ENCODE measurements around the gene ADAMTS14.
"Not testable (repeated sequence)": the region's sequence is repeated elsewhere in the genome, so short reads cannot be mapped to it uniquely, and the experiment has no call there.

Gene ADAMTS14

DNA sequence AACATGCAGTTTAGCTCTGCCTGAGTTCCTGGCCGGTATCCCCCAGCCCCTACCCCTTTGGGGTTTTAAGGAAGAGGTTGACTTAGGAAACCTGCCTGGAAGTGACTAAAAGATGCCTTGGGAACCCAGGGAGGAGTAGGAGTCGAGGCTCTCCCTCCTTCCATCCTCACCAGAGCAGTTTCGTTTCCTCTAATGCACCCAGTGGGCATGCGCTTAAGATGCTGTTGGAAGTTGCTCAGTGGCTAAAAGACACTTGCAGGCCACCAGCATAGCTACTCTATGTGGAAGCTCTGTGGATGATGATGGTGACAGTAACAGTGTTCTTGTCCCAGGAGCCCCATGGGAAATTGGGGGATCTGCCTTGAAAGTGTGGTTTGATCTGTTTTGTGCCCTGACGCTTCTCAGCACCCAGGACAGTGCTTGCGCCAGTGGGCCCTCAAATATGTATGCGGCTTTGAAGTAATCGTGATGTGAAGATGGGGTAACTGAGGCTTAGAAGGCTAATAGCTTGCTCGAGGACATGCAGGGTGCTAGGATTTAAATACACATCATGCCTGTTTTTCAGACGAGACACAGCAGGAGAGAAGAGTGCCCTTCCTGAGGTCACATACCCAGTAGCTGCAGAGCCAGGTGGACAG lies 80.8 kb downstream of the ADAMTS14 start:
- no peak for DNase-seq

DNA sequence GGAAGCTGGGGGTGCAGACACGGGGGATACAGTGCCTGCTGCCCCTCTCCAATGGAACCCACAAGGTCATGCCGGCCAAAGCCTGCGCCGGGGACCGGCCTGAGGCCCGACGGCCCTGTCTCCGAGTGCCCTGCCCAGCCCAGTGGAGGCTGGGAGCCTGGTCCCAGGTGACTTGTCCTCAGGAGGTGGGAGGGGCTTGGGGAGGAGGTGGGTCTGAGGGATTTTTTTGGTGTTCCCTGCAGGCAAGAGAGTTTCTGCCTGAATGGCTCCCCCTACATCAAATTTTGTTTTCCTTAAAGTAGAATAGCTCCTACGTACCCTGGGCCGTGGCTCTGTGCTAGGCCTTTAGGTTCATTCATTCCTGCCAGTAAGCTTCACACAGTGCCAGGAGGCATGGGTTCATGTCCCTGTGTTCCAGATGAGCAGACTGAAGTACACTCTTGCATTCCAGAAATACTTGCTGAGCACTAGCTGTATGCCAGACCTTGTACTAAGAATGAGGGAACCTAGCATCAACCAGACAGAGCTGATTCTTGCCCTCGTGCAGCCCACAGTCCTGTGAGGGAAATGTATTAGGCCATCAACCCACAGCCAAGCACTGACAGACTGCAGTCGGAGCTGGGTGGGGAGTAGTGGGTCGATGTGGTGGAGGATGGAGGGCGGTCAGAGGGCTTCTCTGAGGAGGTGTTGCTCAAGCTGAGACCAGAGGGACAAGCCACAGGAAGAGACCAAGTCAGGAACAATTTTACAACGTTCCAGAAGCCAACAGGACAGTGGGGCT lies 81.7 kb downstream of the ADAMTS14 start:
- DNase-seq = no peak

GRCh38 chr10:70756700-70757360 lies 84.5 kb downstream of the ADAMTS14 start:
- DNase-seq = no peak

GRCh38 chr10:70757856-70758255 lies 85.5 kb downstream of the ADAMTS14 start:
- DNase-seq = no peak

GRCh38 chr10:70758757-70759514 lies 86.6 kb downstream of the ADAMTS14 start:
- peak; percentile 46 to 64 for DNase-seq

GRCh38 chr10:70759781-70760180 lies 87.5 kb downstream of the ADAMTS14 start:
- DNase-seq = peak in 1 of 2 experiments; percentile 10

- DNase-seq = no peak
Observed at GRCh38 chr10:70760271-70760787, 88.0 kb downstream of the ADAMTS14 start.

- DNase-seq = no peak
Observed at GRCh38 chr10:70761031-70761601, 88.8 kb downstream of the ADAMTS14 start.

- DNase-seq = no peak
Observed at GRCh38 chr10:70761727-70762350, 89.5 kb downstream of the ADAMTS14 start.

DNA sequence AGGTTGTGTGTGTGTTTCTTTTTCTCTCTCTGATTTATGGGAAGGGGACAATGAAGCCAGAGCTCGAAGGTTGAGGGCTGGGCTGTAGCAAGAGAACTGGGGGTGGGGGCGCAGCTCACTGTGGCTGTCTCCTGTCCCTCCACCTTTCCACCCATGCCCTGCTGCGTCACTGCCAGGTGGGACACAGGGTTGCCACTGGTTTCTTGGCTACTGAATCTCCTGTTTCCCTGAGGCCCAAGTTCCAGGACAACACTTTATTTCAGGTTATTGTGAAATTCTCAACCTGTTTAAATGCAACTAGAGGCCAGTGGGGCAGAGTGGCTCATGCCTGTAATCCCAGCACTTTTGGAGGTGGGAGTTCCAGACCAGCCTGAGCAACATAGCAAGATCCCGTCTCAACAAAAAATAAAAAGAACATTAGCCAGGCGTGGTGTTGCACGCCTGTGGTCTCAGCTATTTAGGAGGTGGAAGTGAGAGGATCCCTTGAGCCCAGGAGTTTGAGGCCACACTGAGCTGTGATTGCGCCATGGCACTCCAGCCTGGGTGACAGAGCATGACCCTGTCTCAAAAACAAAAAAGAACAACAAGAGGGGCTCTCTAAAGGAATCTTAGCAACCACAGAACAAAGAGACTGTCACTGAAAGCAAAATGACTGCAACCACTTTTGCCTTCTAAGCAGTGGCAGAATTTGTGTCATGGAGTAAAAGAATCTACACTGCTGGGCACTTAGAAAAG lies 90.3 kb downstream of the ADAMTS14 start:
- no peak for DNase-seq

DNA sequence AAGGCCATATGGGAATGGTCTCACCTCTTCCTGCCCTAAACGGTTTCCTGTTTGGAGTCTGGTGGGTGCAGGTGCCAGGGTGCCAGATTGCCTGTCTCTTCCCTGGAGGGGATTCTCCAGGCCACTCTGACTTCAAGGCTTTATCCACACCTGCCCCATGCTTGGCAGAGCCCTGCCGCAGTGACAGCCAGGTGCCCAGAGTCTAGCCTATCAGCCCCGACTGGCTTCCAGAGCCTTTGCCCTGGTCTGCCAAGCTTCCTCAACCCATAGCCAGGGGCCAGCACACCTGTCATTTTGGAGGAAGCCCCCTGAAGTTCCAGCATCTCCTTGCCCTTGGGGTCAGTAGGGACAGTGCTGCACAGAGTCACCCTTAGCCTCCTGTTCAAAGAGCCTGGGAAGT lies 91.3 kb downstream of the ADAMTS14 start:
- DNase-seq = no peak

DNA sequence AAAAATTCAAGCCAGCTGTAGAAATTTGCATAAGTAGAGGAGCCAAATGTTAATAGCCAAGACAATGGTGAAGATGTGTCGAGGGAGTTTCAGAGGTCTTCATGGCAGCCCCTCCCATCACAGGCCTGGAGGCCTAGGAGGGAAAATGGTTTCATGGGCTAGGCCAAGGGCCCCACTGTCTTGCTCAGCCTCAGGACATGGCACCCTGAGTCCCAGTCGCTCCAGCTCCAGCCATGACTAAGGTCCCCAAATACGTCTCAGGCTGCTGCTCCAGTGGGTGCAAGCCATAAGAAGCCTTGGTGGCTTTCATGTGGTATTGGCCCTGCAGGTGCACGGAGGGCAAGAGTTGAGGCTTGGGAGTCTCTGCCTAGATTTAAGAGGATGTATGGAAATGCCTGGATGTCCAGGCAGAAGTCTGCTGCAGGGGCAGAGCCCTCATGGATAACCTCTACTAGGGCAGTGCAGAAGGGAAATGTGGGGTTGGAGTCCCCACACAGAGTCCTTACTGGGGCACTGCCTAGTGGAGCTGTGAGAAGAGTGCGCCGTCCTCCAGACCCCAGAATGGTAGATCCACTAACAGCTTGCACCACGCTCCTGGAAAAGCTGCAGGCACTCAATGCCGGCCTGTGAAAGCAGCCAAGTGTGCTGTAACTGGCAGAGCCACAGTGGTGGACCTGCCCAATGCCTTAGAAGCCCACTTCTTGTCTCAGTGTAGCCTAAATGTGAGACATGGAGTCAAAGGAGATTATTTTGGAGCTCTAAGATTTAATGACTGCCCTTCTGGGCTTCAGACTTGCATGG lies 93.7 kb downstream of the ADAMTS14 start:
- DNase-seq = no peak

GRCh38 chr10:70768026-70768685 lies 95.8 kb downstream of the ADAMTS14 start:
- not testable (repeated sequence) for DNase-seq

DNA sequence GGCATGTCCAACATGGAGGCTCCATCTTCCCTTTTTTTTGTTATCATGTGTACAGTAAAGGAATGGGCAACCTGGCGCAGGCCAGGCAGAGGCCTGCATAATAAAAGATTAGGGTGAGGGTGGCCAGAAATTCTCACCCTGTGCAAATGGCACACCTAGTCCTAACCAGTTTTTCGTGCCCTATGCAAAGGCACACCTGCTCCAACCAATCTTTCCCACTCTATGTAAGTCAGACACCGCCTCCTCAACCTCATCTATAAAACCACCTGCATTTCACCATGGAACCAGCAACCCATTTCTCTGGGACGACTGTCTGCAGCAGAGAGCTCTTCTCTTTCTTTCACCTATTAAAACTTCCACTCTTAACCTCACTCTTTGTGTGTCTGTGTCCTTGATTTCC lies 96.8 kb downstream of the ADAMTS14 start:
- DNase-seq = no peak

DNA sequence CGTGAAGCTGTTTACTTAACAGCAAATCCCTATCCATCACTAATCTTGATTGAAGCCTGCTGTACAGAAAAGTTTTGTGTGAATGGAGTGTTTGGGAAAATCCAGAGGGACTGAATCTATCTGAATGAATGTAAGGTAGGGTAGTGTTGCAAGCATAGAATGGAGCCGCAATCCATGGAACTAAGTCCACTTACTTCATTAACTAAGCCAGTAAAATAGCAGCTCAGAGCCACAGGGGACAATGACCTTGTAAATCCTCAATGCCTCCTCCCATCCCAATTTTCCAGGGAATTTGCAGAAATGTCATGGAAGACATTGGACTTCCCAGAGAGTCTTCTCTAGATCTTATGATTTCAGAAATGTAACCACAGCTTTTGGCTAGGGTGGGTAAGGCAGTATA lies 97.7 kb downstream of the ADAMTS14 start:
- no peak for DNase-seq

GRCh38 chr10:70770516-70770915 lies 98.2 kb downstream of the ADAMTS14 start:
- DNase-seq = not testable (repeated sequence)

DNA sequence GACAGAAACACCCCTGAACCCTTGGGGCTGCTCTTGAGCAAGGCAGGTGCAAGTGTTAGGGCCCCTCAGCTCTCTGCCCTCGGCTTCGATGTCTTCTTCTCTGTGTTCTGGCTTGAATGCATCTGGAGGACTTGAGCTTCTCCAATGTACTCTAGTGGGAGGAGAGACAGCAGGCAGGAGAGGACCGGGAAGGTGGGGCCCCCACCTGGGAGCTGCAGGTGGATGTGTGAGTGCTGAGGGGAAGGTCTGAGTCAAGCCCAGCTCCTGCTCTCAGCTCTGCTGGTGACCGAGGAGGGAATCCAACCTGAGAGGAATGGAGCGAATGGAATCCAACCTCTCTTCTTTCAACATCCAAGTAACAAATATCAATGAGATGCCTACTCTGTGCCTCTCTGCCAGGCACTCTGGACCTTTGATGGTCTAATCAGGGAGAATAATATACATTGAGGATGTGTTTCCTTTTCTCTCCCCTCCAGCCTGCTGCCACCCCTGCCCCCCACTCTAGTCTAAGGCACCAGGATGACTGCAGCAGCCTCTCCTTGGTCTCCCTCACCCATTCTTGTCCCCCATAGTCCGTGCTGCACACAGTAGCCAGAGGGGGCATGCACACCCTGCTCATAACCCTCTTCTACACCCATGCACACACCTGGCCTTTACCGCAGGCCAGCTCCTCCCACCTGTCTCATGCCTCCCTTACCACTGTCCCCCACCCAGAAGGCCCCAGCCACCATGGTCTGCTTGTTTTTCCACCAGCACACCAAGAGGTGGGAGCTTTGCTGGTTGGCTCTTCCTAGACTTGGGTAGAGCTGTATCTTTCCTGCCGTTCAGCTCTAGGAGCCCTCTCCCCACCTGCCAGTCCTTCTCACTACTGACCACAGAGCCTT lies 99.2 kb downstream of the ADAMTS14 start:
- DNase-seq = no peak

DNA sequence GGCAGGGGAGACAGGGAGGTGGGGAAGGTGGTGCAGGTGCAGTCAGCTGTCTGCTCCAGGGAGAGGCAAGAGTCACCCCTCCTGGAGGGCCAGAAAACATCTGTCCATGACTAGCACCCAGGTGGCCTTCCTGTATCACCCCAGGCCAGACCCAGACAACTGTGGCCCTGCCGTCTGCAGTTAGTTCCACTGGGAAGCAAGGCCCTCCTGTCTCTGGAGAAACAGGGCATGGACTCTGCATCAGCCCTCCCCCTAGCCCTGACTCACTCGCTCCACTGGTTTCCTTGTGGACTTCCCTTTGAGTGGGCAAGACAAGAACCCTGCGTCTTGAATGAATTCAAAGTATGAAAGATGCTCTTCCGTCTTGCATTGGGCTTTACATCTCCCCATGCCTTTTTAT lies 100.3 kb downstream of the ADAMTS14 start:
- DNase-seq = no peak

GRCh38 chr10:70773461-70773860 lies 101.2 kb downstream of the ADAMTS14 start:
- DNase-seq = no peak
